Progenitor cell of endocrine pancreas (in vitro differentiated cells): ENCODE data around the gene KIAA1549. TPM values are rescaled to one million over a fixed set of nuclear protein-coding genes. Genes with fewer than 3 reads are reported as not detected.

ENCODE experiments used
- DNase-seq: peaks from one replicate; pipeline ENCODE4 v3.0.0; 2021; ENCODE audit warnings: low spot score; ENCODE audit not compliant: unreplicated experiment
- H3K27ac Mint-ChIP-seq: 2 replicates; pipeline ENCODE4 v1.8.0; 2021; ENCODE audit warnings: mild to moderate bottlenecking, moderate library complexity, mixed read lengths
- H3K27me3 Mint-ChIP-seq: 2 replicates; pipeline ENCODE4 v1.8.0; 2021; ENCODE audit warnings: mixed read lengths
- H3K36me3 Mint-ChIP-seq: 2 replicates; pipeline ENCODE4 v1.8.0; 2022; ENCODE audit warnings: mixed read lengths; ENCODE audit not compliant: insufficient read depth
- H3K4me1 Mint-ChIP-seq: 2 replicates; pipeline ENCODE4 v1.8.0; 2021; ENCODE audit warnings: low read depth, mixed read lengths
- H3K4me3 Mint-ChIP-seq: 2 replicates; pipeline ENCODE4 v1.8.0; 2021; ENCODE audit warnings: low read depth, mild to moderate bottlenecking, moderate library complexity, mixed read lengths
- H3K9me3 Mint-ChIP-seq: 2 replicates; pipeline ENCODE4 v1.8.0; 2021; ENCODE audit warnings: low read depth, mixed read lengths
- total RNA-seq: library from RNA; stranded (reverse); gene quantifications from 2 replicates; pipeline ENCODE4 v1.2.1, GENCODE V29; 2021
- TF ChIP-seq, protein P1 (sequence below): fragments of 200-600 bp; sonication (generic); IDR thresholded peaks from one replicate; pipeline ENCODE4 v1.5.0; 2021; ENCODE audit warnings: antibody characterized with exemption, mild to moderate bottlenecking; ENCODE audit not compliant: unreplicated experiment

The KIAA1549 gene
- total RNA-seq, 1 donor from 2014 or later = 45.8 TPM

DNA sequence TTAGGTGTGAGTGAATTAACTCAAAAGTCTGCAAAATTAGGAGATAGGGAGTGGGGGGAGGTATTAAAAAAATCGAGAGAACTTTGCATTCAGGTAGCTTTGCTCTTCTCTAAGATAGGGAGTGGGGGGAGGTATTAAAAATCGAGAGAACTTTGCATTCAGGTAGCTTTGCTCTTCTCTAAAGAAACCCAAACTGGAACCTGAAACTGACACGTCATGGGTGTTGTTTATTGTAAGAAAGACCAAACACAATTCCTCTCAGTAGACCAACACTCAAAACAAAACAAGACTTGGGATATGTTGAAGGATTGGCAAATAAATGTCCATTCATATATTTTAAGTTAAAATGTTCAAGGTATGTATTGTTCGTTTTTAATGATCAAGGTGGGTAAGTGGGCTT is 87.9 kb downstream of the KIAA1549 start:
- Mint-ChIP-seq H3K4me1 (peaks cover 6% of the 10 kb centered on the region), H3K36me3 (peaks cover 39% of the 10 kb centered on the region), H3K4me3 (no peak overlapping the region), H3K27me3 (no peaks in the 10 kb centered on the region), H3K27ac (peak overlapping the region; percentile 56), H3K9me3 (no peaks in the 10 kb centered on the region)
- DNase-seq = no peak
- TF ChIP-seq, protein P1, sequence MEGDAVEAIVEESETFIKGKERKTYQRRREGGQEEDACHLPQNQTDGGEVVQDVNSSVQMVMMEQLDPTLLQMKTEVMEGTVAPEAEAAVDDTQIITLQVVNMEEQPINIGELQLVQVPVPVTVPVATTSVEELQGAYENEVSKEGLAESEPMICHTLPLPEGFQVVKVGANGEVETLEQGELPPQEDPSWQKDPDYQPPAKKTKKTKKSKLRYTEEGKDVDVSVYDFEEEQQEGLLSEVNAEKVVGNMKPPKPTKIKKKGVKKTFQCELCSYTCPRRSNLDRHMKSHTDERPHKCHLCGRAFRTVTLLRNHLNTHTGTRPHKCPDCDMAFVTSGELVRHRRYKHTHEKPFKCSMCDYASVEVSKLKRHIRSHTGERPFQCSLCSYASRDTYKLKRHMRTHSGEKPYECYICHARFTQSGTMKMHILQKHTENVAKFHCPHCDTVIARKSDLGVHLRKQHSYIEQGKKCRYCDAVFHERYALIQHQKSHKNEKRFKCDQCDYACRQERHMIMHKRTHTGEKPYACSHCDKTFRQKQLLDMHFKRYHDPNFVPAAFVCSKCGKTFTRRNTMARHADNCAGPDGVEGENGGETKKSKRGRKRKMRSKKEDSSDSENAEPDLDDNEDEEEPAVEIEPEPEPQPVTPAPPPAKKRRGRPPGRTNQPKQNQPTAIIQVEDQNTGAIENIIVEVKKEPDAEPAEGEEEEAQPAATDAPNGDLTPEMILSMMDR = no peak

DNA sequence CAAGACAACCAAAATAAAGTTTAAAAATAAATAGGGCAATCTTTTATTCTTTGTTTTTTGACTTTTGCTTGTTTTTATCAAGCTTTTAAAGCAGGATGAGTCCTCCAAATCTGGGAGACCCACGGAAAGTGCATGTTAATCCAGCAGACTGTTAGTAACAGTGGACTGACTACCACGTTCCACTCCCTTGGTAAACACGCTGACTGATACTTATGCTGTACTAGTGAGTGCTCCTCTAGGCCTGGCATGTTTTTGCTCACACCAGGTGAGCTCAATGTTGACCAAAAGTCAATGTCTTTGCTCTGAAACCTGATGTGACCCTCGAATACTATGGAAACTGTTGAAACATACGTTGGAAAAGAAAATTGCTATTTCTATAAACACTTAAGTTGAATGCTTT is 88.4 kb downstream of the KIAA1549 start:
- no peak for DNase-seq
- peak overlapping the region; percentile 56 for H3K27ac Mint-ChIP-seq
- no peaks in the 10 kb centered on the region for H3K9me3 Mint-ChIP-seq

DNA sequence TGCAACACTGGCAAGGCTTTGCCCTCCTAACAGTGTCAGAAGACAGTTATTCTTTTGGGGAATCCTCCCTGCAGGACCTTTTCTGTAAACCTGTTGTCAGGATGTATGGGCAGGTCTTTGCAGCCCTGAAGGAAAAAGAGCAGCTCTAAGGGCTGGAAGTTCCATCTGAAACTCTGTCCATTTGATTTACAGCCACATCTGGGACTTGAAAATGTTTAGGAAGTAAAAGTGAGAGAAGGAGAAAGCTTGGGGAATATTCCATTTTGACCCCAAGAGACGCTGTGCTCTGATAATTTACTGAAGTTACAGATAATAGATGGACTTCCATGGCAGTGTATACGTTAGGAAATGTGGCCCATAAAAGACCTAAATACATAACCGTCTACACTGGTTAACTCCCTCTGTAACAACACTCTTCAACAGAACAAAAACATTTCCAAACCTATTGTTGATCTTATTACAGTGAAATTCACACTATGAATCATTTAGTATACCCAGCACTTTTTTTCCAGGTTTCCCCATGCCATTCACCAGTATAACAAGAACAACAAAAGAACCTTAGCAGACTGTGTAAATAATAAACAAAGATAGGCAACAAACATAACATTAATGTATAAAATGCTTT is 89.1 kb downstream of the KIAA1549 start:
- H3K27ac Mint-ChIP-seq = no peak overlapping the region

More for the DNA sequence above, 88.4 kb downstream of the KIAA1549 start:
- TF ChIP-seq, protein P1 = no peak
- peaks cover 36% of the 10 kb centered on the region for H3K36me3 Mint-ChIP-seq
- H3K27me3 Mint-ChIP-seq = no peaks in the 10 kb centered on the region
- H3K4me1 Mint-ChIP-seq = peaks cover 11% of the 10 kb centered on the region
- no peak overlapping the region for H3K4me3 Mint-ChIP-seq

DNA sequence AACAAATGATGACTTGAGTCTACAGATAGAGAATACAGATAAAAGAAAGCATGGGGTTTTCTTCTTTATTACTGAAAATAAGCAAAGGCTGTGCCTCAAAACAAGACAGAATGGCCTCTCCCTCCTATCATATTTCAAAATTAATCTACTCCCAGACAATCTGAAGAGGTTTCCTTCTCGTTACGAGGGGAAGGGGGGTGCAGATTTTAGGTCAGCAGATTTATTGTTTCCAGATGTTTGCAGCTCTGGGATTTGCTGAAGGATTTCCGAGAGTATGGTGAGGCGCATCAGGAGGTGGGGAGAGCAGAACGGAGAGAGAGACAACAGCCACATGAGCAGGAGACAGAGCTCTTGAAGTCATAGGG is 89.8 kb downstream of the KIAA1549 start:
- Mint-ChIP-seq H3K4me3 (no peak overlapping the region), H3K4me1 (peaks cover 13% of the 10 kb centered on the region), H3K9me3 (no peaks in the 10 kb centered on the region), H3K27ac (no peak overlapping the region), H3K36me3 (peaks cover 37% of the 10 kb centered on the region), H3K27me3 (no peaks in the 10 kb centered on the region)
- TF ChIP-seq, protein P1 = no peak
- DNase-seq = no peak

More for the DNA sequence above, 89.1 kb downstream of the KIAA1549 start:
- no peak for DNase-seq
- H3K4me1 Mint-ChIP-seq = peaks cover 13% of the 10 kb centered on the region
- H3K9me3 Mint-ChIP-seq = no peaks in the 10 kb centered on the region
- H3K36me3 Mint-ChIP-seq = peaks cover 39% of the 10 kb centered on the region
- no peaks in the 10 kb centered on the region for H3K27me3 Mint-ChIP-seq
- H3K4me3 Mint-ChIP-seq = no peak overlapping the region
- TF ChIP-seq, protein P1 = no peak

DNA sequence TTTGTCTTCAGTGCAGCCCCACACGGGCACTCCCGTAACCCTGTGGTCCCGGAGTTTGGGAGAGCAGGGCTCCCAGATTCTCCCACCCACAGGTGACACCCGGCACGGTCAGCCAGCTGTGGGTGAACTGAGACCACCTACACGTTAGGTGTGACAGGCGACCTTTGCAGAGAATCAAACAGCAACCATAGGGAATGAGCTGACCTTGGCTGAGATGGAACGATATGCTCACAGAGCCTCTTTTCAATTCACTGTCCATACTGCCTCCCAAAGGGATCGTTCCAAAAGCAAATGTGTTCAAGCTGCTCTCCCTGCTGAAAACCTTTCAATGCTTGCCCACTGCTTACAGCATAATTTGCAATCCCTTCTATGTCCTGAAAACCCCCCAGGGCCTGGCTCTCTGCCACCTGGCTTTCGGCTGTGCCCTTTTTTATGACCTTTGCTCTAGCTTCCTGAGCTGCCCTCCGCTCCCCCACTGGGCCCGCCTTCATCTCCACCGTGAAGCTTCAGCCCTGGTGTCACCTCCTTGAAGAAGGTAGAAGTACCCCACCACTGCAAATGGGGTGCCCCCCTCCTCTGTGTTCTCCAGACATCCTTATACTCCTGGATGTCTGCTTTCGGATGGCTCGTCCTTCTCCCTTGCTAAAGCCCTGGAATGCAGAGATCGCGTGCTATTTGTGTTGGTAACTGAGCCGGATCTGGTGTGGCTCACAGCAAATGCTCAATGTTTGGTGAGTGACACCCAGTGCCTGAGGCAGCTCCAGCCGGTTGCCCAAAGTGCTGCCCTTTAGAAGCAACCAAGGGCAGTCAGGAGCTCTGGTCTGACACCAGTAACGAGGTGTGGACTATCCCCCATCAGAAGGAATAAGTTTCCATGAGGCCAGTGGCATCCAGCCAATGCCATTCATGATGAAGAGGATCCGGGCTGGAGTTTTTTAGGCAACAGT is 90.4 kb downstream of the KIAA1549 start:
- H3K9me3 Mint-ChIP-seq = no peaks in the 10 kb centered on the region
- peaks cover 35% of the 10 kb centered on the region for H3K36me3 Mint-ChIP-seq
- no peak for DNase-seq
- peaks cover 13% of the 10 kb centered on the region for H3K4me1 Mint-ChIP-seq
- H3K27ac Mint-ChIP-seq = peak overlapping the region; percentile 81
- TF ChIP-seq, protein P1 = no peak
- H3K27me3 Mint-ChIP-seq = no peaks in the 10 kb centered on the region
- H3K4me3 Mint-ChIP-seq = no peak overlapping the region
